Ishikawa (cell line): ENCODE measurements around the gene SYNGR4.

Experiments used
- CEBPB ChIP-seq: IDR thresholded peaks from 2 replicates; pipeline ENCODE4 v1.6.1; 2012
- CREB1 ChIP-seq: IDR thresholded peaks from 2 replicates; pipeline ENCODE4 v1.6.1; 2012; ENCODE audit warnings: low read depth
- EGR1 ChIP-seq: IDR thresholded peaks from 2 replicates; pipeline ENCODE4 v1.6.1; 2012
- EP300 ChIP-seq: IDR thresholded peaks from 2 replicates; pipeline ENCODE4 v1.6.1; 2012; ENCODE audit warnings: borderline replicate concordance
- FOXM1 ChIP-seq: IDR thresholded peaks from 2 replicates; pipeline ENCODE4 v1.6.1; 2012; ENCODE audit warnings: low read depth, borderline replicate concordance
- MAX ChIP-seq: IDR thresholded peaks from 2 replicates; pipeline ENCODE4 v1.6.1; 2012
- NFIC ChIP-seq: IDR thresholded peaks from 2 replicates; pipeline ENCODE4 v1.6.1; 2012
- RAD21 ChIP-seq: IDR thresholded peaks from 2 replicates; pipeline ENCODE4 v1.6.1; 2012; ENCODE audit warnings: low read depth
- REST ChIP-seq: IDR thresholded peaks from 2 replicates; pipeline ENCODE4 v1.6.1; 2012; ENCODE audit warnings: low read depth, mild to moderate bottlenecking
- TAF1 ChIP-seq: IDR thresholded peaks from 2 replicates; pipeline ENCODE4 v1.6.1; 2012; ENCODE audit warnings: low read depth, mild to moderate bottlenecking
- TCF12 ChIP-seq: IDR thresholded peaks from 2 replicates; pipeline ENCODE4 v1.6.1; 2012; ENCODE audit warnings: low read depth
- TEAD4 ChIP-seq: IDR thresholded peaks from 2 replicates; pipeline ENCODE4 v1.6.1; 2012
- USF1 ChIP-seq: IDR thresholded peaks from 2 replicates; pipeline ENCODE4 v1.6.1; 2012
- YY1 ChIP-seq: IDR thresholded peaks from 2 replicates; pipeline ENCODE4 v1.6.1; 2012; ENCODE audit warnings: low read depth
- ZBTB7A ChIP-seq: IDR thresholded peaks from 2 replicates; pipeline ENCODE4 v1.6.1; 2012; ENCODE audit warnings: low read depth

SYNGR4 gene

GRCh38 chr19:48405850-48406249, 41.7 kb downstream of the SYNGR4 start:
- TF ChIP-seq TAF1 = no peak
- no peak for TF ChIP-seq RAD21
- no peak for TF ChIP-seq CEBPB
- no peak for TF ChIP-seq NFIC
- peak; percentile 87; the same call in 1 of the 2 replicates for TF ChIP-seq MAX
- no peak for TF ChIP-seq TEAD4

- TF ChIP-seq CREB1 (no peak), MAX (no peak), RAD21 (no peak), NFIC (no peak), CEBPB (no peak), REST (no peak), FOXM1 (no peak), ZBTB7A (no peak), TCF12 (no peak), YY1 (no peak), EGR1 (no peak), TEAD4 (no peak), EP300 (no peak), USF1 (no peak), TAF1 (no peak)
These were observed 49.9 kb downstream of the SYNGR4 start for GRCh38 chr19:48413879-48414587.

GRCh38 chr19:48415395-48415794, 51.2 kb downstream of the SYNGR4 start:
- no peak for TF ChIP-seq REST
- no peak for TF ChIP-seq CREB1
- TF ChIP-seq NFIC = no peak
- TF ChIP-seq FOXM1 = no peak
- no peak for TF ChIP-seq RAD21
- TF ChIP-seq YY1 = no peak
- no peak for TF ChIP-seq MAX
- TF ChIP-seq EGR1 = no peak
- no peak for TF ChIP-seq TEAD4
- TF ChIP-seq ZBTB7A = no peak
- no peak for TF ChIP-seq TCF12
- TF ChIP-seq USF1 = no peak

- TF ChIP-seq TEAD4 (no peak), EP300 (no peak), CEBPB (no peak), MAX (no peak), ZBTB7A (no peak), RAD21 (no peak), FOXM1 (no peak), USF1 (no peak), CREB1 (no peak), TCF12 (no peak), EGR1 (no peak), NFIC (no peak), YY1 (no peak), TAF1 (no peak), REST (no peak)
These were observed 51.6 kb downstream of the SYNGR4 start for GRCh38 chr19:48415806-48416221.
